Activated CD8-positive, alpha-beta T cell treated with anti-CD3 and anti-CD28 coated beads for 36 hours (primary cell): ENCODE data around the gene ERLEC1. TPM values are rescaled to one million over a fixed set of nuclear protein-coding genes. Genes with fewer than 3 reads are reported as not detected.

Source experiments
- ATAC-seq: fragments of 200-7000 bp; cut with Tn5 transposase; one replicate; pipeline ENCODE4 v1.10.0; 2021; ENCODE audit warnings: mild to moderate bottlenecking, moderate library complexity
- CTCF ChIA-PET: fragments of 350-600 bp; sonication (Branson Sonifier 250); formaldehyde crosslinking; loops from one replicate; lab custom pipeline; 2021; ENCODE audit warnings: antibody characterized with exemption; lab: Charles Lee
- POLR2A ChIA-PET: fragments of 350-600 bp; sonication (Branson Sonifier 250); formaldehyde crosslinking; loops from one replicate; lab custom pipeline; 2021; ENCODE audit warnings: antibody characterized with exemption; lab: Charles Lee
- DNase-seq: peaks from one replicate; pipeline ENCODE4 v3.0.0-alpha.2; 2020
- H3K27ac Mint-ChIP-seq: one replicate; pipeline ENCODE4 v1.8.0; 2021; ENCODE audit warnings: mild to moderate bottlenecking, mixed read lengths
- H3K27me3 Mint-ChIP-seq: one replicate; pipeline ENCODE4 v1.8.0; 2021; ENCODE audit warnings: mixed read lengths
- H3K36me3 Mint-ChIP-seq: one replicate; pipeline ENCODE4 v1.8.0; 2021; ENCODE audit warnings: low read depth, mixed read lengths
- H3K4me1 Mint-ChIP-seq: one replicate; pipeline ENCODE4 v1.8.0; 2021; ENCODE audit warnings: low read depth, mixed read lengths
- H3K4me3 Mint-ChIP-seq: one replicate; pipeline ENCODE4 v1.8.0; 2021; ENCODE audit warnings: mild to moderate bottlenecking, moderate library complexity, mixed read lengths
- H3K9me3 Mint-ChIP-seq: one replicate; pipeline ENCODE4 v1.8.0; 2021; ENCODE audit warnings: mixed read lengths
- CTCF ChIP-seq: fragments of 200-600 bp; IDR thresholded peaks from one replicate; pipeline ENCODE4 v1.8.0; 2022; ENCODE audit warnings: antibody characterized with exemption, mild to moderate bottlenecking
- intact Hi-C: fragments of 100-400 bp; cut with micrococcal nuclease; formaldehyde crosslinking; loops from one replicate; pipeline ENCODE4 v1.10.0; 2022
- total RNA-seq, 2 experiments: library from RNA; stranded (reverse); gene quantifications; one replicate each; pipeline ENCODE4 v1.2.3, GENCODE V29; 2021

The ERLEC1 gene
- total RNA-seq, 2 experiments from 2014 or later, result 15.6 to 19.2 TPM

GRCh38 chr2:53801547-53801946 lies 14.7 kb downstream of the ERLEC1 start:
- CTCF ChIA-PET, result interaction anchor here (1.1 kb wide), 1 partner anchor 11 kb away, joined by 3 read pairs; no protein-coding TSS in a partner anchor

DNA sequence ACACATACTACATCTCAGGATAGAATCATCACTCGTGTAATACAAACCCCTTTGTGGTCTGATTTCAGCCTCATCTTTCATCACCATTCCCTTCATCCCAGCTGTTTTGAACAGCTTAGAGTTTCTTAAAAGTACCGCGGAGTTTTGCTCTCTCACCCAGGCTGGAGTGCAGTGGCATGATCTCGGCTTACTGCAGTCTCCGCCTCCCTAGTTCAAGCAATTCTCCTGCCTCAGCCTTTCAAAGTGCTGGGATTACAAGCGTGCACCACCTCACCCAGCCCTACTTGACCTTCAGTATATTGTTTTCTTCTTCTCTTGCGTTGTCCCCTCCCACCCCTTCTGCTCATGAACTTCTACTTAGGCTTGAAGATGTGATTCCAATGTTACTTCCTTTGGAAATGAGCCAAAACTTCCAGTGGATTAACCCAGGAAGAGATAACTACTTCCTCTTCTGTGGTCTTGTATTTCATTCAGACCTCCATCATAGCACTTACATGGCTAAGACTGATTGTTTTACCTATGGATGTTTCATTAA lies 15.8 kb downstream of the ERLEC1 start:
- Mint-ChIP-seq H3K4me1 (no peaks in the 10 kb centered on the region), H3K4me3 (no peak overlapping the region), H3K9me3 (no peaks in the 10 kb centered on the region), H3K27ac (no peak overlapping the region), H3K27me3 (no peaks in the 10 kb centered on the region), H3K36me3 (peaks cover 18% of the 10 kb centered on the region)
- DNase-seq (no peak), ATAC-seq (no peak)
- TF ChIP-seq CTCF, result no peak
- POLR2A ChIA-PET, result no interaction called here
- CTCF ChIA-PET, result no interaction called here
- intact Hi-C loops, result no loop called here

More at GRCh38 chr2:53801547-53801946, 14.7 kb downstream of the ERLEC1 start:
- Mint-ChIP-seq H3K27me3 (no peaks in the 10 kb centered on the region), H3K27ac (no peak overlapping the region), H3K9me3 (no peaks in the 10 kb centered on the region), H3K4me1 (no peaks in the 10 kb centered on the region), H3K4me3 (no peak overlapping the region), H3K36me3 (peaks cover 20% of the 10 kb centered on the region)
- POLR2A ChIA-PET, result no interaction called here
- TF ChIP-seq CTCF, result no peak
- intact Hi-C loops, result no loop called here
- DNase-seq (no peak), ATAC-seq (no peak)

- no peak for TF ChIP-seq CTCF
- Mint-ChIP-seq H3K4me1 (no peaks in the 10 kb centered on the region), H3K27me3 (no peaks in the 10 kb centered on the region), H3K27ac (no peak overlapping the region), H3K9me3 (no peaks in the 10 kb centered on the region), H3K36me3 (peaks cover 16% of the 10 kb centered on the region), H3K4me3 (no peak overlapping the region)
- ChIA-PET CTCF (no interaction called here), POLR2A (no interaction called here)
- intact Hi-C loops, result no loop called here
- DNase-seq, result no peak
- no peak for ATAC-seq
These were observed 24.8 kb downstream of the ERLEC1 start for GRCh38 chr2:53811601-53812000.

DNA sequence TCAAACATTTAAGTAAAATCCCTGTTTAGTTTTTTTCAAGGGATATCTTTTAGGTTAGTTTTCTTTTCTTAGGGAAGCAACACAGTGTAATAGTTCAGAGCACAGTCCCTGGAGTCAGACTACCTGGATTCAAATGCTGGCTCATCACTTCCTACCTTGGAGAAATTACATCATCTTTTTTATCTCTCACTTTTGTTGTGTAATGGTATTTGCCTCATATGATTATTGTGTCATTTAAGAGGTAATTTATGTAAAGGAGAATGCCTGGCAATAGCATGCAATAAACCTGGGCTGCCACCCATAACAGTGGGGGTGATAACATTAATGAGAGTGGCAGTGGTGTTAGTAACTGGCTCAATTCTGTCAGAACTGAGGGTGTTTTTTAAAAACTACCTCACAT lies 26.3 kb downstream of the ERLEC1 start:
- Mint-ChIP-seq H3K4me3 (no peak overlapping the region), H3K27ac (peak overlapping the region; percentile 46), H3K27me3 (no peaks in the 10 kb centered on the region), H3K9me3 (no peaks in the 10 kb centered on the region), H3K4me1 (no peaks in the 10 kb centered on the region), H3K36me3 (peaks cover 17% of the 10 kb centered on the region)
- intact Hi-C loops, result no loop called here
- ATAC-seq, result no peak
- ChIA-PET CTCF (interaction anchor here (0.8 to 0.9 kb wide), 2 partner anchors 10 to 12 kb away, joined by 3 read pairs; no protein-coding TSS in a partner anchor), POLR2A (interaction anchor here (0.6 kb wide), 1 partner anchor 11 kb away, joined by 3 read pairs; no protein-coding TSS in a partner anchor)
- no peak for DNase-seq
- TF ChIP-seq CTCF, result no peak

GRCh38 chr2:53818854-53819435 lies 32.1 kb downstream of the ERLEC1 start:
- Mint-ChIP-seq H3K27me3 (no peaks in the 10 kb centered on the region), H3K36me3 (peaks cover 10% of the 10 kb centered on the region), H3K4me1 (no peaks in the 10 kb centered on the region), H3K27ac (no peak overlapping the region), H3K9me3 (no peaks in the 10 kb centered on the region), H3K4me3 (no peak overlapping the region)
- intact Hi-C loops, result no loop called here
- POLR2A ChIA-PET, result interaction anchor here (1.7 kb wide), 1 partner anchor 11 kb away, joined by 4 read pairs; no protein-coding TSS in a partner anchor
- CTCF ChIA-PET, result interaction anchor here (0.5 to 0.7 kb wide), 2 partner anchors 21 to 80 kb away, joined by 3 to 4 read pairs; no protein-coding TSS in a partner anchor
- no peak for TF ChIP-seq CTCF
- ATAC-seq (no peak), DNase-seq (no peak)
